Sigmoid colon (tissue), 4 donors: Measurements from ENCODE around the gene RWDD3.

Experiments
- POLR2AphosphoS5 ChIP-seq, 4 donors: sonication (generic); formaldehyde crosslinking; IDR thresholded peaks; one replicate each; pipeline ENCODE4 v1.6.1; 2017; ENCODE audit warnings: antibody characterized with exemption in 4 of 4
- TF ChIP-seq, protein P1 (sequence below), 4 experiments: fragments of 450-650 bp in 3 of 4; fragments of 200-600 bp in 1 of 4; IDR thresholded peaks; one replicate each; pipeline ENCODE4 v1.5.1; 2016 to 2019; ENCODE audit warnings: antibody characterized with exemption in 4 of 4, mild to moderate bottlenecking in 3 of 4, moderate library complexity in 2 of 4

DNA sequence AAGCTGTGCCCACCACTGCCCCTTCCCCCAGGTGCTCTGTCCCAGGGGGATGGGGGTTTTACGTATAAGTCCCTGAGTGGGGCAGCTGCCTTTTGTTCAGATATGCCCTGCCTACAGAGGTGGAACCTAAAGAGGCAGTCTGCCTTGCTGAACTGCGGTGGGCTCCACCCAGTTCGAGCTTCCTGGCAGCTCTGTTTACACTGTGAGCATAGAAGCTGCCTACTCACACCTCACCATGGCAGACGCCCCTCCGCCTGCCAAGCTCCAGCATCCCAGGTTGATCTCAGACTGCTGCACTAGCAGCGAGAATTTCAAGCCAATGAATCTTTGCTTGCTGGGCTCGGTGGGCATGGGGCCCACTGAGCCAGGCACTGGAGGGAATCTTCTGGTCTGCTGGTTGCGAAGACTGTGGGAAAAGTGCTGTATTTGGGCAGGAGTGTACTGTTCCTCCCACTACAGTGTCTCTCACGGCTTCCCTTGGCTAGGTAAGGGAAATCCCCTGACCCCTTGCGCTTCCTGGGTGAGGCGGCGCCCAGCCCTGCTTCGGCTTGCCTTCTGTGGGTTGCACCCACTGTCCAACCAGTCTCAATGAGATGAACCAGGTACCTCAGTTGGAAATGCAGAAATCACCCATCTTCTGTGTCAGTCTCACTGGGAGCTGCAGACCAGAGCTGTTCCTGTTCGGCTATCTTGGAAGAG lies 17.6 kb upstream of the RWDD3 start:
- no peak for TF ChIP-seq POLR2AphosphoS5 (IDR thresholded peaks at IDR 0.05)
- TF ChIP-seq, protein P1, sequence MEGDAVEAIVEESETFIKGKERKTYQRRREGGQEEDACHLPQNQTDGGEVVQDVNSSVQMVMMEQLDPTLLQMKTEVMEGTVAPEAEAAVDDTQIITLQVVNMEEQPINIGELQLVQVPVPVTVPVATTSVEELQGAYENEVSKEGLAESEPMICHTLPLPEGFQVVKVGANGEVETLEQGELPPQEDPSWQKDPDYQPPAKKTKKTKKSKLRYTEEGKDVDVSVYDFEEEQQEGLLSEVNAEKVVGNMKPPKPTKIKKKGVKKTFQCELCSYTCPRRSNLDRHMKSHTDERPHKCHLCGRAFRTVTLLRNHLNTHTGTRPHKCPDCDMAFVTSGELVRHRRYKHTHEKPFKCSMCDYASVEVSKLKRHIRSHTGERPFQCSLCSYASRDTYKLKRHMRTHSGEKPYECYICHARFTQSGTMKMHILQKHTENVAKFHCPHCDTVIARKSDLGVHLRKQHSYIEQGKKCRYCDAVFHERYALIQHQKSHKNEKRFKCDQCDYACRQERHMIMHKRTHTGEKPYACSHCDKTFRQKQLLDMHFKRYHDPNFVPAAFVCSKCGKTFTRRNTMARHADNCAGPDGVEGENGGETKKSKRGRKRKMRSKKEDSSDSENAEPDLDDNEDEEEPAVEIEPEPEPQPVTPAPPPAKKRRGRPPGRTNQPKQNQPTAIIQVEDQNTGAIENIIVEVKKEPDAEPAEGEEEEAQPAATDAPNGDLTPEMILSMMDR (IDR thresholded peaks at IDR 0.05), result no peak
